NCI-H2081 (cell line): ENCODE measurements around the gene TUBA3E.
"Not testable (repeated sequence)": the region's sequence is repeated elsewhere in the genome, so short reads cannot be mapped to it uniquely, and the experiment has no call there.

Experiments
- DNase-seq, 2 experiments: peaks; one replicate each; lab custom pipeline; 2025; lab: John Stamatoyannopoulos, UW

TUBA3E gene

DNA sequence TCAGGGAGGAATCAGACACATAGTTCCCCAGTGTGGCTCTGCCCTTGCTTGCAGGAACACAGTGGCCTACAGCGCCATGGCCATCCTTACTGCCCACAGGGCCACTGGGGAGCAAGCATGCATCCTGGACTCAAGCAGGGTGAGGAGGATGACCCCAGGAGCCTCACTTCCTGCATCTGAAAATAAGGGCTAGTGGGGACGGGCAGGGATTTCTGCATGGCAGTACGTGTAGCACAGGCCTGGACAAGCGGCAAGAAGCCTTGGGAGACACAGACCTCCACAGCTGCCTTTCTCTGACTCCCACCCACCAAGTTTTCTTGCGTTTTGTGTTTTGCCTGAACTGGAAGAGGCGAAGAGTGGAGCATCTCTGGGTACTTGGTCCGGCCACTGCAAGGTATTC, 35.8 kb downstream of the TUBA3E start:
- not testable (repeated sequence) for DNase-seq

DNA sequence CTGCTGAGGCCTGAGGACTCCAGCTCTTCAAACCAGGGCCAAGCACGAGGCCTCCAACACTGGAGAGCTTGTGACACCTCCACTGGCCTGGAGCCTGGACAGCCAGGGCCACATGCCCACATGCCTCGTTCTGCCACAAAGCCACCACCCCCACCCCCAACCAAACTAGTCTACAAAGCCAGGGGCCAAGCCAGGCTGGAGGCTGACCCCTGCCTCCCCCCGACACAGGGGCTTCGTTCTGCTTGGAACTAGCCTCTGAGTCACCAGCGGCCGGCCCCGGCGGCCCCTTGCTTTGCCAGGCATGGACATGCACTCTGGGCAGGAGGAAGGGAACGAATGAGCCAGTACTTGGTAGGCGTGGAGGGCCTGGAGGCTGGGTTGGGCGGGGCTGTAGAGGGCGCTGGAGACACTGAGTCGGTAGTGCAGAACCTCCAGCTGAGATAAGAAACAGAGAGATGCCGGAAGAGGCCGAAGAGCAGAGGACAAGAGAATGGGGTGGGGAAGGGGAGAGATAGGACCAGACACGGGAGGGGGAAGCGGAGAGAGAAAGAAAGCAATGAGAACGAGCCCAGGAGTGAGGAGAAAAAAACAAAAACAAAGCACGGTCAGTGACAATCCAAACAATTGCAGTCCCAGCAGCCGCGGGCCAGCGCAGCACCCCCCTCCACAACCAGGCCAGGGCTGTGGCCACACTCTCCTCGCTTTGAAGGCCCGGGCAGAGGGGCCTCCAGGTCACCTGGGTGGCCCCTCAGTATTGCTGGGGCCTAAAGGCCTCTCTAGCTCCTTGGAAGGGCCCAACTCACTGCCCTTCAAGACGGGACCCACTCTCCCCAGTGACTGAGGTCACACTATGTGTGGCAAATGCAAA, 37.2 kb downstream of the TUBA3E start:
- not testable (repeated sequence) for DNase-seq

DNA sequence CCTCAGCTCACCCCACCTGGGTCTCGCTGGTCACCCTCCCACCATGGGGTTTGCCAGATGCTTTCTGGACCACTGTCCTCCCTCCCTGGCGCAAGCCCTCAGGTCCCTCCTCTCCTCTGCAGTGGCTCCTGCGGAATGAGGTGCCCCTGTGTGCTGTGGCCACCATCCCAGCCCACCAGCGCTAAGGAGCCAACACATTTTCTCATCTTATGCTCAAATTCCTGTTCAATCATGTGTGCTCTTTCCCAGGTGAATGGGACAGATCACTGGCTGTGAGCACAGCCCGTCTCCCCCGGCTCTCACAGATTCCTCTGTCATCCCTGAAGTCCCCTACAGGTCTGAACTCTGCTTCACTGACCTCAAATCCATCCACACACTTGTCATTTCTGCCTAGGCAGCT, 38.1 kb downstream of the TUBA3E start:
- no peak for DNase-seq

DNA sequence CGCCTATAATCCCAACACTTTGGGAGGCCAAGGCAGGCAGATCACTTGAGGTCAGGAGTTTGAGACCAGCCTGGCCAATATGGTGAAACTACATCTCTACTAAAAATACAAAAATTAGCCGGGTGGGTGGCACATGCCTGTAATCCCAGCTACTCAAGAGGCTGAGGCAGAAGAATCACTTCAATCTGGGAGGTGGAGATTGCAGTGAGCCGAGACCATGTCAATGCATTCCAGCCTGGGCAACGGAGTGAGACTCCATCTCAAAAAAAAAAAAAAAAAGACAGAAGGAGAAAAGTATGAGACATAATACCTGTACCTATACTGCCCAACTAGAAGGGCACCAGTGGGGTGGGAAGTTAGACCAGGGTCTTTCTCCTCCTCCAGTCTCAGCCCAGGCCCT, 38.9 kb downstream of the TUBA3E start:
- DNase-seq: not testable (repeated sequence)

DNA sequence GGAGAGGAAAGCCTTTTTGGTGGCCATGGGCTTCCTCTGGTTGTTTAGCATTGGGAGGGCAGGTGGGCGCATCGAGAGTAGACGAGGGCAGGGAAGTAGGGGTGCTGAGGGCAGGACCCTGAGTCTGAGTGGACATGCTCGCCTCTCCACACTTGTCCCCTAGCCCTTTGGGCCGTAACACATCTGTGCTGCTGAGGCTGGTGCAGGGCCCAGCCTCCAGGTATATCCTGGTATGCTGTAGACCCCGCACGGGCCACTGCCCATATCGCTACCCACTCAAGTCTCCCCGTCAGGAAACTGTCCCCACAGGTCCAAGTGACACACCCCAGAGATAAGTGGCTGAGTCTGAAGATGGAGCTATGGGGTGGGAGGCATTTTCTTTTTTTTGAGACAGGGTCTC, 39.6 kb downstream of the TUBA3E start:
- no peak for DNase-seq

DNA sequence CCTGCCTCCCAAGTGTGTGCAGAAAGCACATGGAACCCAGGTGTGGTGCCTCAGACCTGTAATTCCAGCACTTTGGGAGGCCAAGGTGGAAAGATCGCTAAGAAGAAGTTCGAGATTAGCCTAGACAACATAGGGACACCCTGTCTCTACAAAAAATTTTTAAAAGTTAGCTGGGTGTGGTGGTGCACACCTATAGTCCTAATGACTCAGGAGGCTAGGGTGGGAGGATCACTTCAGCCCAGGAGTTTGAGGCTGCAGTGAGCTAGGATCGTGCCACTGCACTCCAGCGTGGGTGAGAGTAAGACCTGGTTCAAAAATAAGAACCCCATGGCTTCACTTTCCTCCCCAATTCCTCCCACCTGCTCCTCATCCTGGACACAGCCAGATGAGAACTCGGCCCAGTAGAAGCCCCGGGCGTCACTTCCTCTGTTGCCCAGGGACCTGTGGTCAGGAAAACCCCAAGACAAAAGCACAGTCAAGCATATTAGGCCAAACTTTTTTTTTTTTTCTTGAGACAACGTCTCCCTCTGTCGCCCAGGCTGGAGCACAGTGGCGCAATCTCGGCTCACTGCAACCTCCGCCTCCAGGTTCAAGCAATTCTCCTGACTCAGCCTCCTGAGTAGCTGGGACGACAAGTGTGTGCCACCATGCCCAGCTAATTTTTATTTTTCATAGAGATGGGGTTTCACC, 40.3 kb downstream of the TUBA3E start:
- DNase-seq: not testable (repeated sequence)

DNA sequence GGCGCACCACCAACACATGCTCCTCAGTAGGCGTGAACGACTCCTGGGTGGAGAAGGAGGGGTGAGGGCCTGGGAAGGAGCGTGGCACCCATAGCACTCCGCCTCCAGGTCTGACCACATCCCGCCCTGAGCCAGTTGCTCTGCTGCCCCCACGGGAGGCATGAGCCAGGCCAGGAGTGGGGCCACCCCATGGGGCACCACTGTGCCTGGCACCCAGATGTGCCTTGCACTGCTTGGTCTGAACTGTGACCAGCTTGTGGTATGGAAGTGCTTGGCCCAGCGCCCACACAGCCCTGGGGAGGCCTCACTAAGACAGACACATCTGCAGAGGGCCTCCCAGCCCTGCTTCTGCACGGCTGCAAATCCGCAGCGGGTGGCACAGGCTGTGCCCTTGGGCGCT, 40.9 kb downstream of the TUBA3E start:
- DNase-seq: peak in 1 of 2 experiments; percentile 5

DNA sequence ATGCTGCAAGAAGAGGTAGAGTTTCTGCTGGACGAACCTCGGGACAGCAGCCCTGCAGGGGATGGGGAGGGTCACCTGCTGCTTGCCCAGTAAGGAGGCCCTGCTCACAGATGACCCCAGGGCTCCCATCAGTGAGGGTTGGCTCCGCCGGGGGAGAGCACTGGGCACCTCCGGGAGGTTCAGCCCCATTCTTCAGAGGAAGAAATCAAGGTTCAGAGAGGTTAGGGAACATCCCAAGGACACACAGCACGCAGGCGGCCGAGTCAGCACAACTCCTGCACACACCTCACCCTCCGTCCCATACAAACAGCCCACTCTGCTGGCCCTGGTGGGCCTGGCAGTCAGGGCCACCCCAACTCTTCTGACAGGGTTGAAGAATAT, 41.6 kb downstream of the TUBA3E start:
- DNase-seq: no peak

DNA sequence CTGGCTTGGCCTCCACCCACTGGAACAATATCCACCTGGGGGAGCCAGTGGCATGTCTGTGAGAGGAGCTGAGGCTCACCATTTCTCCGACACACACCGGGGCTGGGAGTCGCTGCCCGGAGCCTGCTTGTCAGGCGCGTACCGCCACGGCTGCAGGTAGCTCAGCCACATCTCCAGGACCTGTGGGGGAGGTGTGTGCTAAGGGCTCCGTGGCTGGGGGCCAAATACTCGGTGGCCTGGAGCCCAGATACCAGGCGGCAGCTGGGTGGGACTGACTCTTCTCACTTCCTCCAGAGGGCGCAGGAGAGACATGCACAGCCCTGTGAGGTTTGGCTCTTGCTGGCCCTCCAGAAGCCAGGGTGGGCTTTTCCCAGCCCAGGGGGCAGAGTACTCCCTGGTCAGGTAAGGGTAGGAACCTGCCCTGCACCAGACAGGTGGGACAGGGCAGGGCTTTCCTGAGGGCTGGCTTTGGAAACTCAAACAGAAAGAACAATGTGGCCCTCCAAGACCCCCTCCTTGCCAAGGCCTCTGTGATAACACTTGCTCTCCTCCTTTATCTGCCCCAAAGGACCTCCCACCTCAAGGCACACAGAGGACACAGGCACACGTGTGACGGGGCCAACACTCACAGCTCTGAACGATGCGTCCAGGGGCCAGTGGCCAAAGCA, 42.1 kb downstream of the TUBA3E start:
- DNase-seq: peak; percentile 86 to 88

DNA sequence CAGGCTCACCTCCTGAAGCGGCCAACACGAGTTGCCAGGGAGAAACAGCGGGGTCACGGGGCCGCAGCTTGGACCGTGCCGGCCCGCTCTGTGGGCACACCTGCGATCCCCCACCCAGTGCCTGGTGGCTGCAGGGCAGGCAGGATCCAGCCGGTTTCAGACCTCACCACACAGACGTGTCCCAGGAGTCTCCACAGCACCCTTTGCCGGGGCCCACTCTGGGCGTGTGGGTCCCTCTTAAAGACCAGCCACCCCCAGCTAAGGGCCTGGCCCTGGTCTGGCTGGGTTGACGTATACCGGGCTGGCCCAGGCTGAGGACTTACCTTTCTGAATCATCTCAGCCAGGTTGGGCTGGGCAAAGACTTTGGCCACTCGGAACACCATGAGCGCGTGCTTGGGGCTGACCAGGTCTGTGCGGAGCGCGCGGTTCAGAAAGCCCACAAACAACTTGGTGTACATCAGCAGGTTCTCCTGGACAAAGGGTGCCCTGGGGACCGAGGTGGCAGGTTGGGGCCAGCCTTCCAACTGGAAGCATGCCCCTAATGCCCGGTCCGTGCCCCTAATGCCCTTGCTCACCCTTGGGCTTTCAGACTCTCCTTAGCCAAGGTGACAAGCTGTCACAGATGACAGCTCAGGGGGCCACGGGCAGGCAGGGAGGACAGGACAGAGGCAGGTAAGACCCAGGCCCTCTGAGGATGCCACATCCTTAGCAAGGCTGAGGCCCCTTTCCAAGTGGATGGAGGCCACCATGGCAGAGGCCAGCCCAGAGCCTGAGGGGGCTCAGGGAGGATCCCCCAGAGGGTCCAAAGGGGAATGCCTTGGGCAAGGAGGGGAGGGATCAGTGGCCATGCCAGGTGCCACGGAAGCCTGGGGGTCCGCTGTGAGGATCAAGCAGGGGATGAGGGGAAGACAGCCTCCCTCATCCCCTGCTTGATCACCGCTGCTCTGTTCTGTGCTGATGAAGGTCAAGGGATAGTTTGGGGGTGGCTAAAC, 43.2 kb downstream of the TUBA3E start:
- no peak for DNase-seq

DNA sequence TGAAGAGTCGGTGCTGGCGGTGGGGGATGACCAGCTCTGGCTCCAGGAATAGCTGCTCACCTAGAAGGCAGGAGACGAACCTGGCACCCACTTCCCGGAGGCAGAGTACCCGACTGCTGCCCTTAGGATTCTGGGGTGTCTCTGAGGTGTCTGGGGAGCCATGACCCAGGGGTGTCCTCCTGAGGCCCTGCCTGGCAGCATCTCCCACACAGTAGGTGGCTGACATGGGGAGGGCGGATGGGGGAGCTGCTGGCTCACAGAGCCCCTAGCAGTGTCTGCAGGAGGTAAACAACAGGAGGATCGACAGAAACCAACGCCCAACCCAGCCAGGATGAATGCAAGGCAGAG, 43.8 kb downstream of the TUBA3E start:
- not testable (repeated sequence) for DNase-seq

DNA sequence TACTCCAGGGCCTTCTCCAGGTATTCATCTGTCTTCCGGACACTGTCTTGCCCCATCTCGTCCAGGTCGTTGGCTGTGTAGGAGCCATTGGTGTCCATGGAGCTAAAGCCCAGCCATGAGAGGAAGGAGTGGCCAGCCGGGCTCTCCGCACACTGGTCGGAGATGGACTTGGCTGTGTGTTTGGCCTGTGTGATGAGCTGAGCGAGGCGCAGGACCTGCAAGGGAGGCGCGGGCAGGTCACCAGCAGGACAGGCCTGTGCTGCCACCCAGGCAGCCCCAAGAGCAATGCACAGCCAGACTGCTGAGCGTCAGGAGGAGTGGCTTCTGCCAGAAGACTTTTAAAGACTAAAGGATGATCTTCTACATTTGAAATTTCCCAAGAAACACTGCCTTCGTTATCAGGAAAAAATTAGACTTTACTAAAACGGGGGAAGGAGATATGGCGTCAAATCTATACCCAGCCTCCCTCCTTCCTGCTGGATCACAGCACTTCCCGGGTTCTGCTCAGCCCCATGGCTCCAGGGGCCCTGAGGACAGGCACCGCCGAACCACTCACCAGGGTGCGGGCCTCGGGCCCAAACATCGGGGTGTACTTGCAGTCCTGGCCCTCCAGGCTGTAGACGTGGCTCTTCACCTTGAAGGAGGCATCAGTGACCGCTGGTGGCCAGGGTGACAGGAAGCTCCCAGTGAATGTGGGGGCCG, 44.4 kb downstream of the TUBA3E start:
- not testable (repeated sequence) for DNase-seq

DNA sequence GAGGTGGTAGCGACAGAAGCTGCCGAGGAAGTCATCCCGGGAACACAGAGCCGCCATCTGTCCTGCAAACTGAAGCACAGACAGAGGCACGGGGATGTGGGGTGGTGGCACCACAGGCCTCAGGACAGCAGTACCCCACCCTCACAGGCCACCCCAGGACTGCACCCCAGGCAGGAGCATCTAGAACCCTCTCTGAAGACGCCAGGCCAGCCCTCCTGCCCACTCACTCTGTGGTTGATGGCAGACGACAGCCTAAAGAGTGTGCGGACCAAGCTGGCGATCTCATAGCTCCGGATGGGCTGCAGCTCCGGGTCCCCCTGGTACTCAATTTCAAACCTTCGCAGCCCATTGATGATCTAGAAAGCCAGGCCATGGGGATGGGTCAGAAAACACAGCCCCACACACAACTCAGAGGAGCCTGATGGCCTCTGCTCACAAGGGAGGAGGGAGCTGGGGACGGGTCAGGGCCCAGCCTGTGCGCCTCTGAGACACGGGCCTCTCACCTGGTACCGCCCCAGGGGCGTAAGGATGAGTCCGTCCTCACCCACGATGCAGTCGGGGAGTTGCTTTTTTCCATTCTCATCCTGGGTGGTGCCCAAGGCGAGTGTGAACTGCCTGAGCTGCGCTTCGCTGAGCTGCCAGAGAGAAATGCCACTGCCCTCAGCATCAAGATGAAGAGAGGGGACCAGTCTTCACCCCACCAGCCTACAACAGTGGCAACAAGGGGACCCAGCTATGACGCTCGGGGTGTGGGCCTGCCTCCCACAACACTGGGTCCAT, 45.2 kb downstream of the TUBA3E start:
- DNase-seq: no peak

DNA sequence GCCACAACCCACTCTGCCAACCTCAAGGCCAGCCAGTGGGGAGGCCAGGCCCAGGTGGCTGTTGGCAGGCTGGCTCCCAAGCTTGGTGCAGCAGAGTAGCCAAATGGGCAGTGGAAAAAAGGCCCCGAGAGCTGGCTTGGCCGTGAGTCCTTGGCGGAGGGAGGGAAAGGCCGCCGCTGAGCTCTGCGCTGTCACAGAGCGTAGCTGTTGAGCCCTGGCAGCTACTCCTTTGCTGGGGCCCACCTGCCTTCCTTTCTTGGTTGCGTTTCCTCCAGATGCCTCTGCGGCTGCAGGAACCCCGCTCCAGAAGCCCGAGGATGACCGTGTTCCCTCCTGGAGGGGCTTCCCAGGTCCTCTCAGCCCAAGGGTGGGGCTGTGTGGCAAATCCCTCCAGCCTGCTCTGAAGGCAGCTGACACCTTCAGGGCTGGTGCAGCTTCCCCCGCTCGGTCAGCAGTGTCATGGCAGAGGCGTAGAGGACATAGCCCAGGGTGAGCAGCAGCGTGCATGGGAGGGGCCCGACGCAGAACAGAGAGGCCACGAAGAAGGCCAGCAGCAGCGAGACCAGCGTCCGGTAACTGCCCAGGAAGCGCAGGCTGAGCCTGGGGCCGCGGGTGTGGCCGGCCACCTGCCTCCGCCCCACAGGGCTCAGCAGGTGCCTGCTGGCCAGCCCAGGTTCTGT, 46.0 kb downstream of the TUBA3E start:
- not testable (repeated sequence) for DNase-seq

DNA sequence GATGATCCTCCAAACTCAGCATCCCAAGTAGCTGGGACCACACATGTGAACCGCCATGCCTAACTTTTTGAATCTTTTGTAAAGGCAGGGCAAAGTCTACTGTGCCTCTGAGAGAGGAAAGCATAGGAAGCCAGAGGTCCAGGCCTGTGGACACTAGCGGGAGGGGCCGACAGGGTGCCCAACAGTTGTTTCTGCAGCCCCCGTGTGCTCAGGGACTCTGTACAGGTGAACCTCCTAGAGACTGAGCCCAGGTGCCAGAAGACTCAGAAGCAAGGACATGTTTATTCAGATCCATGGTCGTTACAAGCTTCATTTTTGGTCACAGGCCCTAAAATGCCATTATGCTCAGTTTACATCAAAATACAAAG, 47.1 kb downstream of the TUBA3E start:
- DNase-seq: not testable (repeated sequence)

DNA sequence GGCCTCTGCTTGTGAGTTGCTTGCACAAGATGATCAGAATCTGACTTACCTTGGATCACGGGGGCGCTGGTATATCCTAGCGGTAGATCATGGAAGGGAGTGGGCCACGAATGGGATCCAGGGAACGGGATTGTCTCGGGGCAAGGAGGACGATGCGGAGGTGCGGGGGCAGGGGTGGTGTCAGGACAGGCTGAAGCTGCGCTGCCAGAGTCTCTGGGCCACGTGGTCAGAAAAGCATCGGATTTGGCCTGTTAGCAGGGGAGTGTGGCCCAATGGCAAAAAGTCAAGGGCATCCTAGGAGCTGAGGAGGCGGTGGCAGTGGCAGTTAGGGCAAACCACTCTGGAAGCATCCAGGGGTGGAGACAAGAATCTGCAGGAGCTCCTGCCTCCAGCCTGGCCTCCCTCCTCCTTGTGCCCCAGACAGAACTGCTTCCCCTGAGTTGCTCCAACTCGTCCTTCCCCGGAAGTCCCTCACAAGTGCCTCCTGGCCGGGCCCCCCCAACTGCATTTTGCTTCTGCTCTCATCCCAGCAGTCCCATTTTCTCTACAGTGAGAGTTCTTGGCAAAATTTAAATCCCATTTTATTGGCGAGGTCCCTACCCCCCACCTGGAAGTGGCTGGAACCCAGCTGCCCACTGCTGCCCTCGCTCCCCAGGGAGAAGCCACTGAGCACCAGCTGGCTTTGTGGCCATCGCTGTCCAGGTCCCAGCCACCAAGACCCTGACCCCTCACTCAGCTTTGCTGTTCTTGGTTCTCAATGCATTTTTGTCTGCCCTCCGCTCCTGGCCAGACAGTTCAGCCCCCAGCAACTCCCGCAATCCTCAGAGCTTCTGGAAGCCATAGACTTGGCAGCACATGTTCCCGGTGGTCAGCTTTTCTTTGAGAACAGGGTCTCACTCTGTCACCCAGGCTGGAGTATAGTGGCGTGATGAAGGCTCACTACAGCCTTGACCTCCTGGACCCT, 47.8 kb downstream of the TUBA3E start:
- DNase-seq: no peak

DNA sequence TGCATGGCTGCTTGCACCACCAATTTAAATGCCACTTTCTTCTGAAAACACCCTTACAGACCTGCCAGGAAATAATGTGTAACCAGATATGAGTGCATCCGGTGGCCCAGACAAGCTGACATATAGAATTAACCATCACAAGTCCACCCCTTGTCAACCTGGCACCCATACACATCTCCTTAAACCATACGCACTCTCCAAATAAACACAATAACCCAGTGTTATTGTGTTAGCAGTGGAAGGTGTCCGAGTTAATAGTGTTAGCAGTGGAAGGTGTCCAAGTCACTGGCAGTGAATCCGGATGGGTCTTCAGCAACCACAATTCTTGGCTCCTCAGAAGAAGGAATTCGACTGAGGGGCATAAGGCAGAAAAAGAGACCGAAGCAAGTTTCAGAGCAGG, 49.7 kb downstream of the TUBA3E start:
- DNase-seq: peak; percentile 8 to 30

DNA sequence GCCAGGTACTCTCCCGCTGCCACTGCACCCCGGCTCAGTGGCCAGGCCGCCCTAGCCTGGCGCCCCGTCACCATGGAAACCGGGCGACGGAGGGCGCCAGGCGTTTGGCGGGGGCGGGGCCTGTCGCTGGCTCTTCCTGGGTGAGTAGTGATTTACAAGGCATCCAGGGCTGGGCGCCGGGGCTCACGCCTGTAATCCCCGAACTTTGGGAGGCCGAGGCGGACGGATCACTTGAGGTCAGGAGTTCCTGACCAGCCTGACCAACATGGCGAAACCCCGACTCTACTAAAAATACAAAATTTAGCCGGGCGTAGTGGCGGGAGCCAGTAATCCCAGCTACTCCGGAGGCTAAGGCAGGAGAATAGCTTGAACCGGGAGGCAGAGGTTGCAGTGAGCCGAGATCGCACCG, 53.2 kb downstream of the TUBA3E start, which contains the start of gene CCDC74B:
CCDC74B (minus strand) TSS at position 107 of the 409 bp plus-strand sequence. CDS start 116 bp downstream, outside the sequence.
- DNase-seq: peak; percentile 70 to 72
